ENCODE results near the gene PGBD2.

GRCh38 chr1:248858891-248859889 lies 46.8 kb upstream of the PGBD2 start, which contains the start of gene ZNF692:
- TF ChIP-seq JUN (CRISPR knock-in tag; IDR thresholded peaks at IDR 0.05): no peak
- TF ChIP-seq ATF2 (CRISPR knock-in tag; IDR thresholded peaks at IDR 0.05; ENCODE audit: borderline replicate concordance, low read depth): no peak
- TF ChIP-seq ZSCAN18 (CRISPR knock-in tag; IDR thresholded peaks at IDR 0.05): no peak
- TF ChIP-seq NR2C2 (CRISPR knock-in tag; IDR thresholded peaks at IDR 0.05): no peak
- TF ChIP-seq CTCF (IDR thresholded peaks at IDR 0.05): no peak
- no peak for TF ChIP-seq RELA (CRISPR knock-in tag; IDR thresholded peaks at IDR 0.05; ENCODE audit: borderline replicate concordance)
- no peak for TF ChIP-seq MXD4 (CRISPR knock-in tag; IDR thresholded peaks at IDR 0.05; ENCODE audit: borderline replicate concordance)
- no peak for TF ChIP-seq ZNF263 (CRISPR knock-in tag; IDR thresholded peaks at IDR 0.05; ENCODE audit: low read depth)
- no peak for TF ChIP-seq ATF3 (CRISPR knock-in tag; conservative IDR thresholded peaks at IDR 0.05)
- no peak; the same call in 1 of the 2 replicates for TF ChIP-seq ETV6 (CRISPR knock-in tag; IDR thresholded peaks at IDR 0.05)
- TF ChIP-seq USF1 (CRISPR knock-in tag; IDR thresholded peaks at IDR 0.05): peak; percentile 40; the same call in 1 of the 2 replicates
- TF ChIP-seq MAX (CRISPR knock-in tag; IDR thresholded peaks at IDR 0.05): peak; percentile 82
- no peak for TF ChIP-seq E2F5 (CRISPR knock-in tag; IDR thresholded peaks at IDR 0.05)
- no peak; the same call in 1 of the 2 replicates for TF ChIP-seq TP53 (CRISPR knock-in tag; IDR thresholded peaks at IDR 0.05)
